Astrocyte (in vitro differentiated cells and primary cell): ENCODE data around the gene TMEM63B. TPM values are rescaled to one million over a fixed set of nuclear protein-coding genes. Genes with fewer than 3 reads are reported as not detected.
"Not testable (repeated sequence)": the region's sequence is repeated elsewhere in the genome, so short reads cannot be mapped to it uniquely, and the experiment has no call there.

Experiments
- DNase-seq: peaks from one replicate; pipeline ENCODE4 v3.0.0-alpha.2; 2010; ENCODE audit warnings: low read depth
- FAIRE-seq: peaks from 2 replicates; lab custom pipeline; 2011; peaks lifted over from hg19 to GRCh38; lab: Jason Lieb, UNC
- H2AFZ ChIP-seq: 2 replicates; pipeline ENCODE4 v1.6.0; 2012; ENCODE audit warnings: low read depth, low read length, inconsistent platforms
- H3K27ac ChIP-seq: 2 replicates; pipeline ENCODE4 v1.5.1; 2011; ENCODE audit warnings: low read depth, low read length, inconsistent platforms
- H3K27me3 ChIP-seq: 2 replicates; pipeline ENCODE4 v1.6.0; 2011; ENCODE audit warnings: low read length, inconsistent platforms; ENCODE audit not compliant: insufficient read depth
- H3K36me3 ChIP-seq: 2 replicates; pipeline ENCODE4 v1.5.1; 2011; ENCODE audit warnings: low read length, inconsistent platforms; ENCODE audit not compliant: insufficient read depth
- H3K4me1 ChIP-seq: 2 replicates; pipeline ENCODE4 v1.5.1; 2011; ENCODE audit warnings: low read length, inconsistent platforms; ENCODE audit not compliant: insufficient read depth
- H3K4me2 ChIP-seq: 2 replicates; pipeline ENCODE4 v1.6.0; 2012; ENCODE audit warnings: low read length, inconsistent platforms
- H3K4me3 ChIP-seq: 2 replicates; pipeline ENCODE4 v1.5.1; 2011; ENCODE audit warnings: low read depth, mild to moderate bottlenecking, low read length, inconsistent platforms; ENCODE audit not compliant: insufficient read depth
- H3K79me2 ChIP-seq: 2 replicates; pipeline ENCODE4 v1.6.0; 2012; ENCODE audit warnings: mild to moderate bottlenecking, low read length, inconsistent platforms; ENCODE audit not compliant: insufficient read depth
- H3K9ac ChIP-seq: 2 replicates; pipeline ENCODE4 v1.6.0; 2012; ENCODE audit warnings: mild to moderate bottlenecking, low read length, inconsistent platforms
- H3K9me3 ChIP-seq: 2 replicates; pipeline ENCODE4 v1.5.1; 2012; ENCODE audit warnings: low read depth, mild to moderate bottlenecking, low read length, inconsistent platforms; ENCODE audit not compliant: insufficient read depth
- H4K20me1 ChIP-seq: 2 replicates; pipeline ENCODE4 v1.6.0; 2012; ENCODE audit warnings: low read length, inconsistent platforms; ENCODE audit not compliant: insufficient read depth
- H3K27ac Mint-ChIP-seq: one replicate; pipeline ENCODE4 v1.8.0; 2021; ENCODE audit warnings: mild to moderate bottlenecking, mixed read lengths; ENCODE audit not compliant: unreplicated experiment
- H3K27me3 Mint-ChIP-seq: one replicate; pipeline ENCODE4 v1.8.0; 2021; ENCODE audit warnings: low read depth, mixed read lengths; ENCODE audit not compliant: unreplicated experiment
- H3K36me3 Mint-ChIP-seq: one replicate; pipeline ENCODE4 v1.8.0; 2021; ENCODE audit warnings: low read depth, mixed read lengths; ENCODE audit not compliant: unreplicated experiment
- H3K4me1 Mint-ChIP-seq: one replicate; pipeline ENCODE4 v1.8.0; 2021; ENCODE audit warnings: low read depth, mixed read lengths; ENCODE audit not compliant: unreplicated experiment
- H3K4me3 Mint-ChIP-seq: one replicate; pipeline ENCODE4 v1.8.0; 2021; ENCODE audit warnings: mild to moderate bottlenecking, moderate library complexity, mixed read lengths; ENCODE audit not compliant: unreplicated experiment
- H3K9me3 Mint-ChIP-seq: one replicate; pipeline ENCODE4 v1.8.0; 2021; ENCODE audit warnings: mild to moderate bottlenecking, mixed read lengths; ENCODE audit not compliant: unreplicated experiment
- EZH2 ChIP-seq: IDR thresholded peaks from 2 replicates; pipeline ENCODE4 v1.6.1; 2012; ENCODE audit warnings: mild to moderate bottlenecking, low read length, inconsistent platforms; ENCODE audit not compliant: insufficient read depth
- total RNA-seq: library from RNA; stranded (reverse); gene quantifications from 2 replicates; pipeline ENCODE4 v1.2.1, GENCODE V29; 2021
- TF ChIP-seq, protein P1 (sequence below): IDR thresholded peaks from 2 replicates; pipeline ENCODE4 v1.5.1; 2011; ENCODE audit warnings: low read depth, mild to moderate bottlenecking, inconsistent platforms, low read length, moderate library complexity; ENCODE audit not compliant: insufficient read depth

TMEM63B gene
- total RNA-seq, 1 donor from 2014 or later: 86.6 TPM

GRCh38 chr6:44193307-44193910, 66.1 kb downstream of the TMEM63B start:
- Histone ChIP-seq H3K9me3 (no peaks in the 10 kb centered on the region), H3K27me3 (peaks cover 8% of the 10 kb centered on the region), H3K27ac (no peak overlapping the region), H4K20me1 (no peaks in the 10 kb centered on the region), H2AFZ (no peak overlapping the region), H3K4me1 (no peaks in the 10 kb centered on the region), H3K4me2 (no peak overlapping the region), H3K36me3 (no peaks in the 10 kb centered on the region), H3K9ac (no peak overlapping the region), H3K4me3 (no peak overlapping the region), H3K79me2 (no peaks in the 10 kb centered on the region)
- peaks cover 4% of the 10 kb centered on the region for H3K4me1 Mint-ChIP-seq
- TF ChIP-seq, protein P1, sequence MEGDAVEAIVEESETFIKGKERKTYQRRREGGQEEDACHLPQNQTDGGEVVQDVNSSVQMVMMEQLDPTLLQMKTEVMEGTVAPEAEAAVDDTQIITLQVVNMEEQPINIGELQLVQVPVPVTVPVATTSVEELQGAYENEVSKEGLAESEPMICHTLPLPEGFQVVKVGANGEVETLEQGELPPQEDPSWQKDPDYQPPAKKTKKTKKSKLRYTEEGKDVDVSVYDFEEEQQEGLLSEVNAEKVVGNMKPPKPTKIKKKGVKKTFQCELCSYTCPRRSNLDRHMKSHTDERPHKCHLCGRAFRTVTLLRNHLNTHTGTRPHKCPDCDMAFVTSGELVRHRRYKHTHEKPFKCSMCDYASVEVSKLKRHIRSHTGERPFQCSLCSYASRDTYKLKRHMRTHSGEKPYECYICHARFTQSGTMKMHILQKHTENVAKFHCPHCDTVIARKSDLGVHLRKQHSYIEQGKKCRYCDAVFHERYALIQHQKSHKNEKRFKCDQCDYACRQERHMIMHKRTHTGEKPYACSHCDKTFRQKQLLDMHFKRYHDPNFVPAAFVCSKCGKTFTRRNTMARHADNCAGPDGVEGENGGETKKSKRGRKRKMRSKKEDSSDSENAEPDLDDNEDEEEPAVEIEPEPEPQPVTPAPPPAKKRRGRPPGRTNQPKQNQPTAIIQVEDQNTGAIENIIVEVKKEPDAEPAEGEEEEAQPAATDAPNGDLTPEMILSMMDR: no peak
- TF ChIP-seq EZH2: no peak
- no peak overlapping the region for H3K27ac Mint-ChIP-seq
- no peak for DNase-seq
- no peak for FAIRE-seq
- no peaks in the 10 kb centered on the region for H3K36me3 Mint-ChIP-seq
- H3K27me3 Mint-ChIP-seq: peaks cover 12% of the 10 kb centered on the region
- H3K9me3 Mint-ChIP-seq: no peaks in the 10 kb centered on the region
- no peak overlapping the region for H3K4me3 Mint-ChIP-seq

GRCh38 chr6:44194326-44194725, 67.0 kb downstream of the TMEM63B start:
- no peak overlapping the region for H3K4me3 Mint-ChIP-seq
- TF ChIP-seq, protein P1: no peak
- no peak for TF ChIP-seq EZH2
- Histone ChIP-seq H3K9me3 (no peaks in the 10 kb centered on the region), H3K4me3 (no peak overlapping the region), H4K20me1 (no peaks in the 10 kb centered on the region), H3K79me2 (no peaks in the 10 kb centered on the region), H3K4me2 (no peak overlapping the region), H2AFZ (no peak overlapping the region), H3K4me1 (no peaks in the 10 kb centered on the region), H3K27ac (no peak overlapping the region), H3K9ac (no peak overlapping the region), H3K27me3 (peaks cover 5% of the 10 kb centered on the region), H3K36me3 (no peaks in the 10 kb centered on the region)
- no peaks in the 10 kb centered on the region for H3K36me3 Mint-ChIP-seq
- peaks cover 12% of the 10 kb centered on the region for H3K27me3 Mint-ChIP-seq
- no peaks in the 10 kb centered on the region for H3K9me3 Mint-ChIP-seq
- FAIRE-seq (no peak), DNase-seq (no peak)
- peaks cover 3% of the 10 kb centered on the region for H3K4me1 Mint-ChIP-seq
- no peak overlapping the region for H3K27ac Mint-ChIP-seq

DNA sequence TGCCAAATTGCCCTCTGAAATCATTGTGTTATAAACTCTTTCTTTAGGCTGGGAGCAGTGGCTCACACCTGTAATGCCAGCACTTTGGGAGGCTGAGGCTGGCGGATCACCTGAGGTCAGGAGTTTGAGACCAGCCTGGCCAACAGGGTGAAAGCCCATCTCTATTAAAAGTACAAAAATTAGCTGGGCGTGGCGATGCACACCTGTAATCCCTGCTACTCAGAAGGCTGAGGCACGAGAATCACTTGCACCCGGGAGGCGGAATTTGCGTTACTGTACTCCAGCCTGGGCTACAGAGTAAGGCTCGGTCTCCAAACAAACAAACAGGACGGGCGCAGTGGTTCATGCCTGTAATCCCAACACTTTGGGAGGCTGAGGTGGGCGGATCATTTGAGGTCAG, 69.0 kb downstream of the TMEM63B start:
- H4K20me1 ChIP-seq, H3K4me3 Mint-ChIP-seq, H3K27ac Mint-ChIP-seq, FAIRE-seq, H3K4me1 ChIP-seq, H3K4me2 ChIP-seq, H3K9me3 Mint-ChIP-seq, H3K9ac ChIP-seq, H3K36me3 ChIP-seq, H3K4me1 Mint-ChIP-seq, H3K4me3 ChIP-seq, H3K27ac ChIP-seq, H3K79me2 ChIP-seq, H2AFZ ChIP-seq, H3K27me3 ChIP-seq, H3K36me3 Mint-ChIP-seq, H3K9me3 ChIP-seq, DNase-seq: not testable (repeated sequence)
- peaks cover 12% of the 10 kb centered on the region for H3K27me3 Mint-ChIP-seq
